Left renal pelvis (tissue), 4 donors: ENCODE results near the gene HPX. TPM values are rescaled to one million over a fixed set of nuclear protein-coding genes. Genes with fewer than 3 reads are reported as not detected.
"Not testable (repeated sequence)": the region's sequence is repeated elsewhere in the genome, so short reads cannot be mapped to it uniquely, and the experiment has no call there.

Experiments
- DNase-seq, 4 donors: peaks; one replicate each; pipeline ENCODE4 v3.0.0-alpha.2; 2013; ENCODE audit warnings: low read depth in 4 of 4, low spot score in 3 of 4
- polyA plus RNA-seq, 4 donors: library from polyadenylated mRNA; unstranded; fragments of 120-200 nt; gene quantifications; one replicate each; pipeline ENCODE4 v1.2.1, GENCODE V29; 2013; ENCODE audit not compliant: insufficient read length in 4 of 4

Gene HPX
- polyA plus RNA-seq, 4 donors = 2.4 to 7.4 (median 3.6) TPM

- no peak for DNase-seq
Measured at GRCh38 chr11:6393989-6394670, 46.7 kb downstream of the HPX start.

GRCh38 chr11:6392251-6392650 is 48.5 kb downstream of the HPX start:
- DNase-seq = not testable (repeated sequence)

GRCh38 chr11:6391537-6392134 is 49.2 kb downstream of the HPX start:
- no peak for DNase-seq

GRCh38 chr11:6390718-6391469 is 49.9 kb downstream of the HPX start:
- DNase-seq = no peak

- DNase-seq = peak; percentile 71 to 81 (median 74)
Measured at GRCh38 chr11:6389905-6390717, 50.7 kb downstream of the HPX start, which contains the start of gene SMPD1. TSS of gene SMPD1 (plus strand) at chr11:6390474. CDS start at chr11:6390599, 125 bp downstream.

GRCh38 chr11:6388748-6389147 is 52.0 kb downstream of the HPX start:
- no peak for DNase-seq

GRCh38 chr11:6387811-6388599 is 52.8 kb downstream of the HPX start:
- DNase-seq = no peak

GRCh38 chr11:6385046-6385777 is 55.6 kb downstream of the HPX start:
- DNase-seq = no peak

Other genes starting within 250 kb of the HPX start
- under 1 TPM in 2 of 4 donors, not detected in 2; 0.14 to 0.16 TPM for gene OR52W1, start 241.8 kb downstream of the HPX start, polyA plus RNA-seq
- gene C11orf42, start 235.4 kb downstream of the HPX start, polyA plus RNA-seq = 1 to 10 TPM in 2 of 4 donors, under 1 TPM in 2; 0.23 to 2.3 (median 0.98) TPM
- gene FHIP1B, start 206.4 kb downstream of the HPX start, polyA plus RNA-seq = 10 to 100 TPM; 40.0 to 68.9 (median 46.3) TPM
- gene CNGA4, start 201.9 kb downstream of the HPX start, polyA plus RNA-seq = under 1 TPM; 0.09 to 0.34 (median 0.27) TPM
- gene CCKBR, start 181.1 kb downstream of the HPX start, polyA plus RNA-seq = under 1 TPM; 0.25 to 0.76 (median 0.56) TPM
- 10 to 100 TPM; 12.0 to 39.8 (median 16.9) TPM for gene CAVIN3, start 120.5 kb downstream of the HPX start, polyA plus RNA-seq
- 10 to 100 TPM; 33.8 to 35.8 (median 34.8) TPM for gene SMPD1, start 50.5 kb downstream of the HPX start, polyA plus RNA-seq
- gene APBB1, start 21.9 kb downstream of the HPX start, polyA plus RNA-seq = 10 to 100 TPM; 47.0 to 60.0 (median 51.3) TPM
- gene TRIM3, start 33.0 kb upstream of the HPX start, polyA plus RNA-seq = 10 to 100 TPM; 16.4 to 32.0 (median 21.0) TPM
- gene ARFIP2, start 40.3 kb upstream of the HPX start, polyA plus RNA-seq = 10 to 100 TPM; 52.2 to 77.1 (median 66.8) TPM
- gene TIMM10B, start 40.5 kb upstream of the HPX start, polyA plus RNA-seq = 10 to 100 TPM; 25.5 to 39.3 (median 38.4) TPM
- 10 to 100 TPM in 1 of 4 donors, 1 to 10 TPM in 3; 4.9 to 12.6 (median 8.2) TPM for gene DNHD1, start 56.3 kb upstream of the HPX start, polyA plus RNA-seq
- gene RRP8, start 162.6 kb upstream of the HPX start, polyA plus RNA-seq = 10 to 100 TPM; 19.2 to 24.9 (median 19.9) TPM
- gene ILK, start 162.8 kb upstream of the HPX start, polyA plus RNA-seq = 100 to 1,000 TPM; 141 to 176 (median 151) TPM
- 10 to 100 TPM; 62.2 to 93.7 (median 80.0) TPM for gene TAF10, start 171.2 kb upstream of the HPX start, polyA plus RNA-seq
- 100 to 1,000 TPM in 3 of 4 donors, 10 to 100 TPM in 1; 61.8 to 134 (median 110) TPM for gene TPP1, start 178.4 kb upstream of the HPX start, polyA plus RNA-seq
- gene DCHS1, start 214.8 kb upstream of the HPX start, polyA plus RNA-seq = 10 to 100 TPM; 30.3 to 79.9 (median 36.9) TPM
- gene MRPL17, start 242.4 kb upstream of the HPX start, polyA plus RNA-seq = 10 to 100 TPM; 45.6 to 68.1 (median 64.6) TPM